Prostate gland (tissue), 2 donors: ENCODE measurements around the gene PIEZO2.

ENCODE experiments used
- CTCF ChIP-seq, 4 experiments: fragments of 200-600 bp in 2 of 4; fragments of 450-650 bp in 2 of 4; sonication (generic) in 2 of 4; IDR thresholded peaks; 1 replicate in 3 of 4; 2 replicates in 1 of 4; pipeline ENCODE4 v1.5.1; 2016 to 2019; ENCODE audit warnings: antibody characterized with exemption in 4 of 4, mild to moderate bottlenecking in 2 of 4, moderate library complexity in 2 of 4
- POLR2A ChIP-seq: fragments of 450-650 bp; IDR thresholded peaks from one replicate; pipeline ENCODE4 v1.6.1; 2016; ENCODE audit warnings: antibody characterized with exemption, mild to moderate bottlenecking
- POLR2AphosphoS5 ChIP-seq: sonication (generic); formaldehyde crosslinking; IDR thresholded peaks from one replicate; pipeline ENCODE4 v1.6.1; 2017; ENCODE audit warnings: antibody characterized with exemption

GRCh38 chr18:10727477-10727876, 421.9 kb downstream of the PIEZO2 start:
- no peak for TF ChIP-seq POLR2AphosphoS5
- no peak for TF ChIP-seq CTCF (IDR thresholded peaks at IDR 0.05)
- TF ChIP-seq POLR2A: no peak
